Activated CD8-positive, alpha-beta memory T cell treated with anti-CD3 and anti-CD28 coated beads, Interleukin-2, amount 50 U/mL, for 1 hour (primary cell): ENCODE results near the gene IQCC.
A peak's percentile ranks its signal among the peaks of the same experiment; 100 is the strongest.

Source experiments
- DNase-seq: peaks from one replicate; pipeline ENCODE4 v3.0.0-alpha.2; 2020; ENCODE audit errors: extremely low read depth

Gene IQCC

DNA sequence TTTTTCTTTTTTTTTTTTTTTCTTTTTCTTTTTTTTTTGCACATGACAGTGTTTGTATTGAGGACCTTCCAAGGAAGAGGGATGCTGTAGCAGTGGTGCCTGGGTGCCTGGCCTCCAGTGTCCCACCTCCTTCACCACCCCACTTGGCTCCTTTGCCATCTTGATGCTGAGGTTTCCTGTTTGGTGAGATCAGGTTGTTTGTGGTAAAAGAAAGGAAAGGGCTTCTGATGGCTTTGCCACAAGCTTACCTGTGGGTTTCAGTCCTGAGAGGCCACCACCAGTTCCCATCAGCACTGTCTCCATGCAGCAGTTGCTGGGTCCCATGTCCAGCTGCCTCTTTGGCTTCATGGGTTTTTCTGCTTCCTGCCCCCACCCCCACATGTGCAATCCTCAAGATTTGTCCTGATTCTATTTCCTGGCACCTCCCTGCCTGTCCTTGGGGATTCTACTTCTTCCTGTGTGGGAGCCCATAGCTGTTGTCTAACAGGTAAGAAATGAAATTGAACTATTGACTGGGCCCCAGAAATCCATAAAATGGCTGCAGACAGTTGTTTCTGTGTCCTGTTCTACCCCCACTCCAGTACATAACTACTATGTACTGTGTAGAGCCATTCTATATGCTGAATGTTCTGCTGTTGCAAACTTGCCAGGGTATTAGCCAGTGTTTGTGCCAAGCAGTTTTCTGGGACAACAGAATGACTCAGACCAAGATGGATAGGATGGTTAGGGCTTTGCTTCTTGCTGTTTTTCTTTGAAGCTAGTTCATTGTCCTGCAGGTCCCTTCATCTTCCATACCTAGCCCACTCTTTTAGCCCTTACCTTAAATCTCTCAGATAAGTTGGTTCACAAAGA is 9.3 kb upstream of the IQCC start:
- no peak for DNase-seq

- DNase-seq: no peak
These were observed 8.4 kb upstream of the IQCC start for GRCh38 chr1:32197074-32197473.

DNA sequence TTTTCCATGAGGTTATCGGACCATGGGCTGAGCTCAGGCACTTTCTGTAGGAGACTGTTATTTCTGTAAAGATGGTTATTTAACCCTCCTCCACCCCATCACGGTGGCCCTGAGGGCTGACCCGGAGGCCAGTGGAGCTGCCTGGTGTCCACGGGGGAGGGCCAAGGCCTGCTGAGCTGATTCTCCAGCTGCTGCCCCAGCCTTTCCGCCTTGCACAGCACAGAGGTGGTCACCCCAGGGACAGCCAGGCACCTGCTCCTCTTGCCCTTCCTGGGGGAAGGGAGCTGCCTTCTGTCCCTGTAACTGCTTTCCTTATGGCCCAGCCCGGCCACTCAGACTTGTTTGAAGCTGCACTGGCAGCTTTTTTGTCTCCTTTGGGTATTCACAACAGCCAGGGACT is 7.6 kb upstream of the IQCC start:
- DNase-seq: no peak

DNA sequence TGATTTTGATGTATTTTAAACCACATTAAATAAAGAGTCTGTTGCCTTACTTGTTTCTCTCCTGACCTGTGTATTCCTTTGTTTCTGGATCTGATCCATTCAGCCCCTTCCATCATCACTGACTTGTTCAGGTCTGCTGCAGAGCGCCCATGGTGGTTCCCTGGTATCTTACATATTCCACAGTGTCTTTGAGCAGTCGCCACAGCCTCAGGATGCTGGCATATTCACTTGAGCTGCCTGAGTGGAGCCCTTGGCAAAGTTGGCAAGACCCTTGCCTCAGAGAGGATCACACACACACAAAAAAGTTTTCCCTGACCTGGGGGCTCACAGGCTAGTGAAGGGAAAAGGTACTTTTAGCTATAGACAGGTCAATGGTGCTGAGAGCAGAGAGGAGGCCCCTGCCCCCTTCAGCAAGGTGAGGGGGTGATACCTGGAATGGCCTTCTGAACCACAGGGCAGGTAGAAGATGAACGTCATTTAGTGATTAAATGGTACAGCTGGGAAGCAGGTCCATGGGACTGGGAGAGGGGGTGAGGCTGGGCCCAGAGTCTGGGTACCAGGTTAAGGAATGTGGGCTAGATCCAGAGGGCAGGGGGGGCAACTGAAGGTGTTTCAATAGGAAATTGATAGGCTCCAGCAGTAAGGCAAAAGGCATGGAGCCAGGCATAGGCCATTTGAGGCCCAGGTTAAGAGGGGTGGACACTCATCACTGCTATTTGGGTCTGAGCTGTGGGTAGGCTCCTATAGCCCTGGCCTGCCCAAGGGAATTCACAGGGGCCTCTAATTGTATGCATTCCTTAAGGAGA is 7.0 kb upstream of the IQCC start:
- no peak for DNase-seq

GRCh38 chr1:32199043-32199716 is 6.3 kb upstream of the IQCC start:
- no peak for DNase-seq

- no peak for DNase-seq
These were observed 5.8 kb upstream of the IQCC start for GRCh38 chr1:32199717-32200072.

GRCh38 chr1:32200226-32201010 is 5.1 kb upstream of the IQCC start, which contains the start of gene CCDC28B:
TSS of gene CCDC28B (plus strand) at chr1:32200595. CDS start at chr1:32201936, 1,341 bp downstream.
- DNase-seq: no peak

DNA sequence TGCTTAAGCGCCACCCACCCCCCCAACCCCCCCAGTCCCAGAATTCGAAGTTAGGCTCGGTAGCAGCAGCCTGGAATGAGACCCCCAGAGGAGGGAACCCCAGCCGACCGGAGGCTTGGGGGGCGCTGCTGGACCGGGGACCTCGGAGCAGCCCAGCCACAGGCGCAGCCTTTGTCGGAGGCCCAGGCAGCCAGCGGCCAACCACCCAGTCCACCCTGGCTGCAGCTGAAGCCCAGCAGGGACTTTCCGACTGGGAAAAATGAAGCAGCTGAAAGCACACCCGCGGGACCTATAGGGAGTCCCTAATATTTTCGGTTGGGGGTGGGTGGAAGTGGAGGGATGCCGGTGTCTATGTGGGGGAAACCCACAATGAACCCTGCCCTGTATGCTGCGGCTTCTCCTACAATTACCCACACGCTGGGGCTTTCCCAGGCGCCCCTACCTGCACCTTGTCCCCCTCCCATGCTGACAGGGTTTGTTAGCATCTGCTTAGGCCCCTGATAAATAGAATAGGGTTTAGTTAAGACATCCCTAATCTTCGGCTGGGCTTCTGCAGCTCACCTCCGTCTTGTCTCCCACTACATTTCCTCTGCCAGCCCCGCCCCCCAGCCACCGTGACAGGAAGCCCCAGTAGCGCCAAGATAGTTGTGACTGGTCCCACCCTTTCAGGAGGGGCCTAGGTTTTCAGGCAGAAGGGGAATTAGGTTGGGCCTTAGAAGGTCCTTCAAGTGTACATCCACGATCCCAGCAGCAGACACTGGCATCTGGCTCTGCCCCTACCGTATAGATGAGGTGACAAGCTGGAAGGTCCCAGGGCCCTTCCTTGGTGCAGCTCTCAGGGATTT is 4.2 kb upstream of the IQCC start:
- peak; percentile 54 for DNase-seq

- DNase-seq: no peak
These were observed 519 bp upstream of the IQCC start for GRCh38 chr1:32204943-32205361.

DNA sequence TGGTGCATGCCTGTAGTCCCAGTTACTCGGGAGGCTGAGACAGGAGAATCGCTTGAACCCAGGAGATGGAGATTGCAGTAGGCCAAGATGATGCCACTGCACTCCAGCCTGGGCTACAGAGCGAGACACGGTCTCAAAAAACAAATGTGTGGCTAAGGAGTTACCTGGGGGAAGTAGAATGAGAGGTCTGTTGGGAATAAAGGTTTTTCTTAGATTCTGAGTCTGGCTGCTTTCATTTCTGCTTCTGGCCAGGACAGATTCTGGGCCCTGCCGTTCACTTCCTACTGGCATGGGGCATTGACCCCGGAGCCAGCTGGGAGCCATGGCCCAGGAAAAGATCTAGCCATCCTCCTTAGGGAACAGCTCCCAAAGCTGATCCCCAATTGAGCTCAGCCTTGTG is 3.0 kb downstream of the IQCC start:
- no peak for DNase-seq

DNA sequence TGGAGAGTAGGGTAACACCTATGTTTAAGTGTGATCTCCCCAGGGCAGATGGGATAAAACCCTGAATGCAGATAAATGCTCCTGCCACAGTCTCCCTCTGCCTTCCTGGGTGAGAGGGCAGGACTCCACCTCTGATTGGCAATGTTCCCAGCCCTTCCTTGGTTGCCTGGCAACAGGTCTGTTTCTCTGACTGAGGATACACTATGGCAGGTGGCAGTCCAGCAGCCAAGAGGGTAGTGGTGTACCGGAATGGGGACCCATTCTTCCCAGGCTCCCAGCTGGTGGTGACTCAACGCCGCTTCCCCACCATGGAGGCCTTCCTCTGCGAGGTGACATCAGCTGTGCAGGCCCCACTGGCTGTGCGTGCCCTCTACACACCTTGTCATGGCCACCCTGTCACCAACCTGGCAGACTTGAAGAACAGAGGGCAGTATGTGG is 3.4 kb downstream of the IQCC start, which contains the start of gene DCDC2B:
DCDC2B (plus strand) TSS at position 199 of the 438 bp plus-strand sequence; CDS start at position 204, 5 bp downstream.
- DNase-seq: no peak

GRCh38 chr1:32215629-32216480 is 10.4 kb downstream of the IQCC start:
- no peak for DNase-seq

- DNase-seq: no peak
These were observed 11.1 kb downstream of the IQCC start for GRCh38 chr1:32216566-32216965.

DNA sequence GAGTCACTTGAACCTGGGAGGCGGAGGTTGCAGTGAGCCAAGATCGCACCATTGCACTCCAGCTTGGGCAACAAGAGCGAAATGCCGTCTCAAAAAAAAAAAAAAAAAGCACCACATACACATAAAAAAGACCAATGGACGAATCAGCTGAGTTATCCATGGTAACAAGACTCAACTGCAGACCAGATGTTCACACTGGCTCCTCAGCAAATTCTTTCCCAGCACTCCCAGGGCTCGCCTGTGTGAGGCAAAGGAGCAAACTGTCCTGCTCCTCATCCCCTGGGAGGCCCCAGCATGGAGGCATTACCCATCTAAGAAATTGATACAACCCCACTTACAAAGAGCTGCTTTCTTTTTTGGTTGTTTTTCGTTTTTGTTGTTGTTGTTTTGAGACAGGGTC is 13.6 kb downstream of the IQCC start:
- DNase-seq: no peak

DNA sequence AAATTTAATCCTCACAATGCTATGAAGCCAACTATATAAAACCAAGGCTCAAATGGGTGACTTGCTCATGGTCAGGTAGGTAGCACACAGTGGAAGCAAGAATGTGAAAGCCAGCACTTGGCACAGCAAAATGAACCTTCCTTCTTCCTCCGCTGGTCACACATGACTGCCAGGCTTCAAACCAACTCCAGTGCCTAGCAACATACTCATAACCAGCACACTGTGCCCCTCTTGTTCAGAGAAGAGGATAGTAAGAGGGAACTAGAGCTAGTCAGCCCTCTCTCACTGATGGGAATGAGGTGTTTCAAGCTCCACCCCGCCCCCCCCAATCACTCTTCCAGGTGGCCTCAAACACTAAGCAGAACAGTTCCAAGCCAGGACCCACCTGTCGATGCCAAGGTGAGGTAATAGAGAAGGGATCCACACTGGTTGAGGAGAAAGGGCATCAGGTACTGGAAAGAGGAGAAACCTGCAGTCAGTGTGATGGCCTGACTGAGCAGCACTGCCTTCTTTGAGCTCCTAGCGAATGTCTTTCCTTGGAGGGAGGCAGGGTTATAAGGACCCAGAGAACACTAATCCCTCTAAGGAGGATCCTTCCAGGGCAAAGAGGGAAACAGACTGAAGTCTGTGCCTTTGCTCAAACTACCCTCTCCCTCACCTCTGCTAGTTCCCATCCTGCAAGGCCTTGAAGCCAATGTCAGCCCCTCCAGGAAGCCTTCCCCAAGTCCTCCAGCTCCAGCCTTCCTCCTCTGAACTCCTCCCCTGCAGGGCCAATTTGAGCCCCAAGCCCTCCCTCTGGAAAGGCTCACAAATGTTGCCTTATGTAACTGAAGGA is 15.5 kb downstream of the IQCC start:
- DNase-seq: no peak

GRCh38 chr1:32221581-32221979 is 16.1 kb downstream of the IQCC start:
- no peak for DNase-seq

DNA sequence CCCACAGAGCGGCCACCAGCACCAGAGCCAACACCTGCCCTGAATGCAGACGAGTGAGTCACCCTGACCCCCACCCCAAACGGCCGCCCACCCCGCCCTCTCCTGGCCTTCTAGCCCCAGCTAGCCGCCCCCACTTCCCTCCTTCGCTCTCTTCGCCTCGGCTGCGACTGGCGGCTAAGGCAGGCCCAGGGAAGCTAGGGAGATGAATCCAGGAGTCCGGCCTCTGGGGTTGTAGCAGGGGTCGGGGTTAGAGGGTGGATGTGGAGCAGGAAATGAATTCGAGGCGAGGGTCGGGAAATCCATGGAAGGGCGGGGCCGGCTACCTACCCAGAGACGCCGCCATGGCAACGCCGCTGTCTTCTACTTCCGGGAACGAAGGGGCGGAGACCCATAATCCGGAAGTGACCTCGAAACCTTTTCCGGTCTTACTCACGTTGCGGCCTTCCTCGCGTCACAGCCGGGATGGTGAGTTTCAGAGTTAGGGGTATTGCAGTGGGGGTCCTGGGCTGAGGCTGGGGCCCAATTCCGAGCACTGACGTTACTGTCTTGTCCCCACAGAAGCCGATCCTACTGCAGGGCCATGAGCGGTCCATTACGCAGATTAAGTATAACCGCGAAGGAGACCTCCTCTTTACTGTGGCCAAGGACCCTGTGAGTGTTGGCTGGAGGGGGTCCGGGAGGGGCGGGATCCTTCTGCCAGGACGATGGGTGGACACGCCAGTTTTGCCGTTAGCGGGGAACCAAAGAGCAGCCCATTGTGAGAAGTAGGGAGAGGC is 16.7 kb downstream of the IQCC start, which contains the start of the genes EIF3I and TMEM234:
EIF3I (plus strand) TSS at position 428 of the 776 bp plus-strand sequence; CDS start at position 463, 35 bp downstream.
TMEM234 (minus strand) TSS at position 374 of the 776 bp plus-strand sequence; CDS start at position 343, 31 bp downstream.
- peak; percentile 84 for DNase-seq
